ENCODE measurements around the gene TSSK1B. TPM values are rescaled to one million over a fixed set of nuclear protein-coding genes. Genes with fewer than 3 reads are reported as not detected.

The TSSK1B gene, protein sequence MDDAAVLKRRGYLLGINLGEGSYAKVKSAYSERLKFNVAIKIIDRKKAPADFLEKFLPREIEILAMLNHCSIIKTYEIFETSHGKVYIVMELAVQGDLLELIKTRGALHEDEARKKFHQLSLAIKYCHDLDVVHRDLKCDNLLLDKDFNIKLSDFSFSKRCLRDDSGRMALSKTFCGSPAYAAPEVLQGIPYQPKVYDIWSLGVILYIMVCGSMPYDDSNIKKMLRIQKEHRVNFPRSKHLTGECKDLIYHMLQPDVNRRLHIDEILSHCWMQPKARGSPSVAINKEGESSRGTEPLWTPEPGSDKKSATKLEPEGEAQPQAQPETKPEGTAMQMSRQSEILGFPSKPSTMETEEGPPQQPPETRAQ
- 0.52 TPM in 1 of 2 replicates, not detected in the other for total RNA-seq (2014; rRNA removed; shearing (Covaris generic))
- polyA plus RNA-seq (2016; fragmentation: Nextera tagmentation; extraction: Ambion mirVana) = not detected in 2 replicates
- long read RNA-seq = 0 reads

- Histone ChIP-seq H3K27ac (ENCODE audit: low read depth) (no peak within 1 kb of the TSS), H3K36me3 (ENCODE audit: insufficient read depth) (no peaks in the 10 kb centered on the region), H3K79me2 (replicated peaks; ENCODE audit: insufficient read depth) (no peaks in the 10 kb centered on the region), H3K4me2 (no peak within 1 kb of the TSS), H3K4me1 (ENCODE audit: insufficient read depth) (no peaks in the 10 kb centered on the region), H3K27me3 (ENCODE audit: insufficient read depth) (no peaks in the 10 kb centered on the region), H2AFZ (no peak within 1 kb of the TSS), H4K20me1 (replicated peaks; ENCODE audit: insufficient read depth) (no peaks in the 10 kb centered on the region), H3K4me3 (no peak within 1 kb of the TSS), H3K9me2 (ENCODE audit: insufficient read depth) (peaks cover 10% of the 10 kb centered on the region; the same call in 1 of the 2 replicates), H3F3A (replicated peaks; ENCODE audit: low read depth) (no peaks in the 10 kb centered on the region)
- peaks cover 3% of the 10 kb centered on the region; the same call in 2 of the 3 replicates for H3K36me3 Mint-ChIP-seq (ENCODE audit: low read depth)
- H3K27me3 Mint-ChIP-seq (ENCODE audit: insufficient read depth, low read depth, poor library complexity) = peaks cover 7% of the 10 kb centered on the region
- TF ChIP-seq, protein P1, sequence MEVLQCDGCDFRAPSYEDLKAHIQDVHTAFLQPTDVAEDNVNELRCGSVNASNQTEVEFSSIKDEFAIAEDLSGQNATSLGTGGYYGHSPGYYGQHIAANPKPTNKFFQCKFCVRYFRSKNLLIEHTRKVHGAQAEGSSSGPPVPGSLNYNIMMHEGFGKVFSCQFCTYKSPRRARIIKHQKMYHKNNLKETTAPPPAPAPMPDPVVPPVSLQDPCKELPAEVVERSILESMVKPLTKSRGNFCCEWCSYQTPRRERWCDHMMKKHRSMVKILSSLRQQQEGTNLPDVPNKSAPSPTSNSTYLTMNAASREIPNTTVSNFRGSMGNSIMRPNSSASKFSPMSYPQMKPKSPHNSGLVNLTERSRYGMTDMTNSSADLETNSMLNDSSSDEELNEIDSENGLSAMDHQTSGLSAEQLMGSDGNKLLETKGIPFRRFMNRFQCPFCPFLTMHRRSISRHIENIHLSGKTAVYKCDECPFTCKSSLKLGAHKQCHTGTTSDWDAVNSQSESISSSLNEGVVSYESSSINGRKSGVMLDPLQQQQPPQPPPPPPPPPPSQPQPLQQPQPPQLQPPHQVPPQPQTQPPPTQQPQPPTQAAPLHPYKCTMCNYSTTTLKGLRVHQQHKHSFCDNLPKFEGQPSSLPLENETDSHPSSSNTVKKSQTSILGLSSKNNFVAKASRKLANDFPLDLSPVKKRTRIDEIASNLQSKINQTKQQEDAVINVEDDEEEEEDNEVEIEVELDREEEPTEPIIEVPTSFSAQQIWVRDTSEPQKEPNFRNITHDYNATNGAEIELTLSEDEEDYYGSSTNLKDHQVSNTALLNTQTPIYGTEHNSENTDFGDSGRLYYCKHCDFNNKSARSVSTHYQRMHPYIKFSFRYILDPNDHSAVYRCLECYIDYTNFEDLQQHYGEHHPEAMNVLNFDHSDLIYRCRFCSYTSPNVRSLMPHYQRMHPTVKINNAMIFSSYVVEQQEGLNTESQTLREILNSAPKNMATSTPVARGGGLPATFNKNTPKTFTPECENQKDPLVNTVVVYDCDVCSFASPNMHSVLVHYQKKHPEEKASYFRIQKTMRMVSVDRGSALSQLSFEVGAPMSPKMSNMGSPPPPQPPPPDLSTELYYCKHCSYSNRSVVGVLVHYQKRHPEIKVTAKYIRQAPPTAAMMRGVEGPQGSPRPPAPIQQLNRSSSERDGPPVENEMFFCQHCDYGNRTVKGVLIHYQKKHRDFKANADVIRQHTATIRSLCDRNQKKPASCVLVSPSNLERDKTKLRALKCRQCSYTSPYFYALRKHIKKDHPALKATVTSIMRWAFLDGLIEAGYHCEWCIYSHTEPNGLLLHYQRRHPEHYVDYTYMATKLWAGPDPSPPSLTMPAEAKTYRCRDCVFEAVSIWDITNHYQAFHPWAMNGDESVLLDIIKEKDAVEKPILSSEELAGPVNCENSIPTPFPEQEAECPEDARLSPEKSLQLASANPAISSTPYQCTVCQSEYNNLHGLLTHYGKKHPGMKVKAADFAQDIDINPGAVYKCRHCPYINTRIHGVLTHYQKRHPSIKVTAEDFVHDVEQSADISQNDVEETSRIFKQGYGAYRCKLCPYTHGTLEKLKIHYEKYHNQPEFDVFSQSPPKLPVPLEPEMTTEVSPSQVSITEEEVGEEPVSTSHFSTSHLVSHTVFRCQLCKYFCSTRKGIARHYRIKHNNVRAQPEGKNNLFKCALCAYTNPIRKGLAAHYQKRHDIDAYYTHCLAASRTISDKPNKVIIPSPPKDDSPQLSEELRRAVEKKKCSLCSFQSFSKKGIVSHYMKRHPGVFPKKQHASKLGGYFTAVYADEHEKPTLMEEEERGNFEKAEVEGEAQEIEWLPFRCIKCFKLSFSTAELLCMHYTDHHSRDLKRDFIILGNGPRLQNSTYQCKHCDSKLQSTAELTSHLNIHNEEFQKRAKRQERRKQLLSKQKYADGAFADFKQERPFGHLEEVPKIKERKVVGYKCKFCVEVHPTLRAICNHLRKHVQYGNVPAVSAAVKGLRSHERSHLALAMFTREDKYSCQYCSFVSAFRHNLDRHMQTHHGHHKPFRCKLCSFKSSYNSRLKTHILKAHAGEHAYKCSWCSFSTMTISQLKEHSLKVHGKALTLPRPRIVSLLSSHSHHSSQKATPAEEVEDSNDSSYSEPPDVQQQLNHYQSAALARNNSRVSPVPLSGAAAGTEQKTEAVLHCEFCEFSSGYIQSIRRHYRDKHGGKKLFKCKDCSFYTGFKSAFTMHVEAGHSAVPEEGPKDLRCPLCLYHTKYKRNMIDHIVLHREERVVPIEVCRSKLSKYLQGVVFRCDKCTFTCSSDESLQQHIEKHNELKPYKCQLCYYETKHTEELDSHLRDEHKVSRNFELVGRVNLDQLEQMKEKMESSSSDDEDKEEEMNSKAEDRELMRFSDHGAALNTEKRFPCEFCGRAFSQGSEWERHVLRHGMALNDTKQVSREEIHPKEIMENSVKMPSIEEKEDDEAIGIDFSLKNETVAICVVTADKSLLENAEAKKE (CRISPR knock-in tag; IDR thresholded peaks at IDR 0.05) = no peak
- TF ChIP-seq CREB1 (CRISPR knock-in tag; IDR thresholded peaks at IDR 0.05; ENCODE audit: low read depth) = no peak
- TF ChIP-seq ZNF114 (CRISPR knock-in tag; IDR thresholded peaks at IDR 0.05) = no peak
- no peak for TF ChIP-seq JUNB (IDR thresholded peaks at IDR 0.05; ENCODE audit: unreplicated experiment)
- TF ChIP-seq ZNF331 (CRISPR knock-in tag; IDR thresholded peaks at IDR 0.05; ENCODE audit: low read depth) = no peak
- no peak for TF ChIP-seq NANOG (IDR thresholded peaks at IDR 0.05; ENCODE audit: borderline replicate concordance)
- no peak for TF ChIP-seq EZH2phosphoT487 (IDR thresholded peaks at IDR 0.05; ENCODE audit: unreplicated experiment)
- TF ChIP-seq STAT1 (IDR thresholded peaks at IDR 0.05; ENCODE audit: unreplicated experiment) = no peak
- TF ChIP-seq, protein P2, sequence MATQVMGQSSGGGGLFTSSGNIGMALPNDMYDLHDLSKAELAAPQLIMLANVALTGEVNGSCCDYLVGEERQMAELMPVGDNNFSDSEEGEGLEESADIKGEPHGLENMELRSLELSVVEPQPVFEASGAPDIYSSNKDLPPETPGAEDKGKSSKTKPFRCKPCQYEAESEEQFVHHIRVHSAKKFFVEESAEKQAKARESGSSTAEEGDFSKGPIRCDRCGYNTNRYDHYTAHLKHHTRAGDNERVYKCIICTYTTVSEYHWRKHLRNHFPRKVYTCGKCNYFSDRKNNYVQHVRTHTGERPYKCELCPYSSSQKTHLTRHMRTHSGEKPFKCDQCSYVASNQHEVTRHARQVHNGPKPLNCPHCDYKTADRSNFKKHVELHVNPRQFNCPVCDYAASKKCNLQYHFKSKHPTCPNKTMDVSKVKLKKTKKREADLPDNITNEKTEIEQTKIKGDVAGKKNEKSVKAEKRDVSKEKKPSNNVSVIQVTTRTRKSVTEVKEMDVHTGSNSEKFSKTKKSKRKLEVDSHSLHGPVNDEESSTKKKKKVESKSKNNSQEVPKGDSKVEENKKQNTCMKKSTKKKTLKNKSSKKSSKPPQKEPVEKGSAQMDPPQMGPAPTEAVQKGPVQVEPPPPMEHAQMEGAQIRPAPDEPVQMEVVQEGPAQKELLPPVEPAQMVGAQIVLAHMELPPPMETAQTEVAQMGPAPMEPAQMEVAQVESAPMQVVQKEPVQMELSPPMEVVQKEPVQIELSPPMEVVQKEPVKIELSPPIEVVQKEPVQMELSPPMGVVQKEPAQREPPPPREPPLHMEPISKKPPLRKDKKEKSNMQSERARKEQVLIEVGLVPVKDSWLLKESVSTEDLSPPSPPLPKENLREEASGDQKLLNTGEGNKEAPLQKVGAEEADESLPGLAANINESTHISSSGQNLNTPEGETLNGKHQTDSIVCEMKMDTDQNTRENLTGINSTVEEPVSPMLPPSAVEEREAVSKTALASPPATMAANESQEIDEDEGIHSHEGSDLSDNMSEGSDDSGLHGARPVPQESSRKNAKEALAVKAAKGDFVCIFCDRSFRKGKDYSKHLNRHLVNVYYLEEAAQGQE (IDR thresholded peaks at IDR 0.05; ENCODE audit: unreplicated experiment) = no peak
- no peak for TF ChIP-seq EZH2 (IDR thresholded peaks at IDR 0.05; ENCODE audit: low read depth, unreplicated experiment)
- no peak within 1 kb of the TSS for H3K4me3 Mint-ChIP-seq
- ATAC-seq (no peak), DNase-seq (ENCODE audit: low spot score) (no peak)
- no peak within 1 kb of the TSS for H3K27ac Mint-ChIP-seq
- H3K4me1 Mint-ChIP-seq = no peaks in the 10 kb centered on the region
- H3K9me3 Mint-ChIP-seq = no peaks in the 10 kb centered on the region
These were observed at the start of gene TSSK1B for GRCh38 chr5:113434889-113435288. TSSK1B (minus strand) TSS chr5:113434989; CDS start chr5:113434839, 150 bp downstream.

All from GM23338 (cell line).